GM21723 (cell line): ENCODE measurements around the gene AP3M1.

ENCODE experiments used
- ATAC-seq: cut with Tn5 transposase; IDR thresholded peaks from one replicate; pipeline ENCODE4 v1.9.1; 2021; ENCODE audit warnings: mild to moderate bottlenecking, moderate library complexity; ENCODE audit not compliant: unreplicated experiment

AP3M1 gene

GRCh38 chr10:74081941-74082718 lies 68.5 kb downstream of the AP3M1 start:
- no peak for ATAC-seq

DNA sequence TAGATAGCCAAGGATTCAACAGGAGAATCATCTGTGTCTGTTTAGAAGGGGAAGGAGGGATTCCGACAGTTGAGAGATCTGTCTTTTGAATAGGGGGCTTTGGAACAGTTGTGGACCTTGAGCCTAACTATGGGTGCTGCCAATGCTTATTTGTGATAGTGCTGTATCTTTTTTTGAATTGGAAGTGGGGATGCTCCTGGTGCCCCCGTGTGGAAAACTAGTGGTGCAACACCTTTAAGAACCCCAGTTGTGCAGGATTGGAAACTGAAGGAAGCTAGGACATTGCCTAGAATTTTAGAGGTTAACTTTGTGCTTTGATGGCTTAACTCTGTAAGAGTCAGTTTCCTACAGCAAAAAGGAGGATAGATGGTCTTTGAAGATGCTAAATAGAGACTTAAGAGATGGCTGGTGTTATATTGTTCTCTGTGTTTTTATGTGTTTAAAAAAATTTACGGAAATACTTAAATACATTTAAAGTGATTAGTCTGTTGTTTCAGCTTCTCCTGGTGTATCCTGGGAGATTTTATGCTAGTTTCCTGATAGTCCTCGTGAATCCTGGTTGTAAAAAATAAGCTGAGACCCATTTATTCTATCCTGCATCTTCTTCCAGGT lies 69.3 kb downstream of the AP3M1 start:
- no peak for ATAC-seq

GRCh38 chr10:74079936-74080590 lies 70.6 kb downstream of the AP3M1 start:
- no peak for ATAC-seq

DNA sequence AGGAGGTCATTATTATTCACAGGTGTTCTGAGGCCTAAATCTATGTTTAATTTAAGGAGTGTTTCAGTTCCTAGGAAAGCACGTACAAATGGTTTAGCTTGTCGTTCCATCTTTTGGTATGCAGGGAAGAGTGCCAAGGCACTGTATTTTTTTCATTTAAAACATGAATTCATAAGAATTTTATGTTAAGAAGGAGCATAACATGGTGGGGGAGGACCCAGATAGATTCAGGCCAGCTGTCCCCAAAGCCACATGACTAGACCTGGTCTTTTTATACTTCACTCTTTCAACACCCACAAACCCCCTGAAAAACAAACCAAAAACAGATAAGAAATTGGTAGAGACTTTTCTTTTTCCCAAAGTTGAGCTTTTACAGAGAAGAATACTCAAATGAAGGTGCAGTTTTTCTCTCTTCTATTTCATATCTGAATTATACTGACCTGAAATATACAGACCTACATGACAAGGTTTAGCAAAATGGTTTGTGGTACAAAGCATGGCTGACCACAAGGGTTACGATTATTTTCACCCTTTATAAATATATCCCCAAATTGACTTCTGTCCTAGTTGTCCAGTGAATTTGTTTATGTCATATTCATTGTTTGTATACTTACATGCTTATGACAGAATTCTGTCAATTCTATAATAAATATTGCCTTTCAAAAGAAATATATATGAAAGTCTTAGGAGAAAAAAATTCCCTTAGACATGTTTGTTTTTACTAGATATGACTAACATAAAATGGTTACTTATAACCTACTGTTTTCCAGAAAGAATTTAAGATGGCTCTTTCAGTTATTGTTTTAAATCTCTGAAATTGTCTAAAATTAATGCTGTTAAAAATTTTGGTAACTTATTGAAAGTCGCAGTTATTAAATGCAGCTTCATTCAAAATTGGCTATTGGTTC lies 71.3 kb downstream of the AP3M1 start:
- no peak for ATAC-seq

DNA sequence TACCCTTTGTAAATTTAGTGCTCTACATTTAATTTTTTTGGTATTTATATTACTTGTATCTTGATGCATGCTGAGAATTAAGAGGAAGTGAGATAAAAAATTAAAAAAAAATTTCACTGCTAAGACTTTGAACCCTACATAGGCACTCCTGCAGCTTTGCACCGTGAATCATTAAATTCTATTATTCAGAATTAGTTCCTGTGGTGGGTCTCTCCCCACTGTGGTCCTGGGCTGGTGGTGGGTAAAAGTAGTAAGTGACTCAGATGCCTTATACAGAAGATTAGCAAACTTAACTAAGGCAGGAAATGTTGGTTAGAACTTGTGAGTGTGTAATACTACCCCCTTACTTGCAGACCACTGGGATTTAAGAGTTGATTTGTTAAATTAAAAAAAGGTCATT lies 72.6 kb downstream of the AP3M1 start:
- ATAC-seq = no peak

DNA sequence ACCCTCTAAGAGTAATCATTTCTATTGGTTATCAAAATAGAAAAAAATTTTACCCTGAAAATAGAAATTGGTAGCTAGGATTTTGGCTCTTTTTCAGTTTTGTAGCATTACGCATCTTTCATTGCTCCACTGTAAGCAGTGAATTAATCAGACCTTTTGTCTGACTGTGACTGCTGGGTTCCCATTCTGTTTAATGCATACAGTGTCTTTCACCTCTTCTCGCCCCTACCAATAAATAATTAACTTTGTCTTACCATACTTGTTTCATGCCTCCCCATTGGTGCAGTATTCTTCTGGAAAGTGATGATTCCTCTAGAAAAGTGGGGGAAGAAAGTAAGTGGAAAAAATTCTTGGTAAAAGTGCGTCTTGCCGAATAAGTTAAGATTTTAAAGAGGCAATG lies 73.2 kb downstream of the AP3M1 start:
- no peak for ATAC-seq

GRCh38 chr10:74076961-74077360 lies 73.7 kb downstream of the AP3M1 start:
- no peak for ATAC-seq

DNA sequence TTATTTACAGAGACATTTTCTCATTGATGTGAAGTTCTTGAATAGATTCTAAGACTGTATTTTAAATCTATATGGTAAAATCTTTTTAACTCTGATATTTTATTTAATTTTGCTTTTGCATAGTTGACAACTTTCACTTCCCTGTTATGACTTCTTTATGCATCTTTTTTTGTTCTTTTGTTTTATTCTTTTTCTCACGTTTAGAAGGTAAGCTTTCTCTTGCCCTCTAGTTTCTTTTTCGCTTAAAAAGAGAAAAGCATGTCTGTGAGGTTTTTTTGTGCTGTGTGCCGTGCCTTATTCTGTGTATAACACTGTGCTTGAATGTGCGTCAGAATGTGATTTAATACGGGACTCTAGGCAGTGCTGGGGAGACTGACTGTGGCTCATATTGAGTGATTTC lies 74.7 kb downstream of the AP3M1 start:
- ATAC-seq = no peak

DNA sequence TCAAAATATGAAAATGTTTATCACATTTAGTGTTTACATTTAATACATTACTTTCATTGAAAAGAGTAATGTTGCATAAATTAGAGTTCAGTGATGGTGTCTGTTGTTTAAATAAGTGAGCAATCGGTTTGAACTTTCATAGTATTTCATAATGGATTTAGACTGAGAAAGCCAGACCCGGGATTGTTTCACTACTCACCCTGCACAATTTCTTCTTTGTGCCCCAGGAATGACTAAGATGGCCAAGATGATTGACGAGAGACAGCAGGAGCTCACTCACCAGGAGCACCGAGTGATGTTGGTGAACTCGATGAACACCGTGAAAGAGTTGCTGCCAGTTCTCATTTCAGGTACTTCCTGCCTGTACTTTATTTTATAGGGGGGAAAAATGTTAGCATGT lies 78.1 kb downstream of the AP3M1 start:
- ATAC-seq = no peak

GRCh38 chr10:74071157-74071556 lies 79.5 kb downstream of the AP3M1 start:
- no peak for ATAC-seq
